HG03159 (cell line): ENCODE measurements around the gene KCNQ1.

Source experiments
- ATAC-seq: cut with Tn5 transposase; IDR thresholded peaks from one replicate; pipeline ENCODE4 v1.9.1; 2021; ENCODE audit warnings: mild to moderate bottlenecking, moderate library complexity; ENCODE audit not compliant: unreplicated experiment

Gene KCNQ1

DNA sequence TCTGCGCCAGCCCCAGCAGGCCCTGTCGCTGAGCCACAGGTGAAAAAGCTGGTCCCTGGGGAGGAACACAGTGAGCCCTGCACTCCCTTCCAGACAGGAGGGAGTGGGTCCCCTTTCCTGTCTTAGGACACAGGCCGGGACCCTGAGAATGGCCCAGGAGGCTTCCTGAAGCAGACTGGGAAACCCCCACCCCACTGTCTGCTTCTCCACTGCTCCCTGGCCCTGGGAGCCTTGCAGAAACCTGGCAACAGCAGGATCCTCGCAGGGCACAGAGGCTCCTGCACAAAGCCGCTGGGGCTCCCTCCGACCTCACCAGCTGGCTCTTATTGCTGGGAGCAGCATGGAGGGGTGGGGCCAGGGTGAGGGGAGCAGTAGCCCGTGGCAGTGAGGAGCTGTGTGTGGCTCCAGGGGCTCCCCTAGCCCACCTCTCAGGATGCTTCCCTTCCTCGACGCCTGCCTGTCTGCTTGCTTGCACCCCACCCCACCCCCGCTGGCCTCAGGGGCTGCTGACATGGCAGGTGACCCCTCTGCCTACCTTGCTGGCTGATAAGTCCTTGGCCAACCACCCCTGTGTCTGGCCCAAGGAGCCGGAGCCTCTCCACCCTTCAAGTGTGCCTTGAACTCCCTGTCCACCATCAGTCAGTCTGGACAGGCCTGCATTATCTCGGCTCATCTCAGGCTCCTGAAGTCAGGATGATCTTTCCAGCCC, 327.1 kb downstream of the KCNQ1 start:
- ATAC-seq = no peak

DNA sequence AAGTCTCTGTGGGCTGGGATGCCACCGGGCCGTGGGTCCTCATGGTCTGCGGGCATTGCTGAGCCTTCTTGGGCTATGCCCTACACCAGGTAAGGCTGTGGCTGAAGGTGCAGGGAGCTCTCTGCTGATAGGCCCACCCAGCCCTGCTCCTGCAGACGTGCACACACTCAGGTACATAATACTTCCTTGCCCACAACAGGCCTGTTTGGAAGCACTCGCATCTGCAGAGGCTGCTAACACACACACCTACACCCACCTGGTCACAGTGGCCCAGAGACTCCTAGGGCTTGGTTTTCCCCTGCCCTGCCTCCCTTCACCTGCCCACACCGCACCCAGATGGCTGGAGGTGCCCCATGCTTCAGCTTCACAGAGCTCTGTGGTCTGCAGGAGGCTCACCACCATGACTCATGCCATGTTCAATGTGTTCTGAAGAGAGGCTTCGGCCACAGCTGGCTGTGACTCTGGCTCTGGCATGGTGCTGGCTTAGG, 327.8 kb downstream of the KCNQ1 start:
- no peak for ATAC-seq

DNA sequence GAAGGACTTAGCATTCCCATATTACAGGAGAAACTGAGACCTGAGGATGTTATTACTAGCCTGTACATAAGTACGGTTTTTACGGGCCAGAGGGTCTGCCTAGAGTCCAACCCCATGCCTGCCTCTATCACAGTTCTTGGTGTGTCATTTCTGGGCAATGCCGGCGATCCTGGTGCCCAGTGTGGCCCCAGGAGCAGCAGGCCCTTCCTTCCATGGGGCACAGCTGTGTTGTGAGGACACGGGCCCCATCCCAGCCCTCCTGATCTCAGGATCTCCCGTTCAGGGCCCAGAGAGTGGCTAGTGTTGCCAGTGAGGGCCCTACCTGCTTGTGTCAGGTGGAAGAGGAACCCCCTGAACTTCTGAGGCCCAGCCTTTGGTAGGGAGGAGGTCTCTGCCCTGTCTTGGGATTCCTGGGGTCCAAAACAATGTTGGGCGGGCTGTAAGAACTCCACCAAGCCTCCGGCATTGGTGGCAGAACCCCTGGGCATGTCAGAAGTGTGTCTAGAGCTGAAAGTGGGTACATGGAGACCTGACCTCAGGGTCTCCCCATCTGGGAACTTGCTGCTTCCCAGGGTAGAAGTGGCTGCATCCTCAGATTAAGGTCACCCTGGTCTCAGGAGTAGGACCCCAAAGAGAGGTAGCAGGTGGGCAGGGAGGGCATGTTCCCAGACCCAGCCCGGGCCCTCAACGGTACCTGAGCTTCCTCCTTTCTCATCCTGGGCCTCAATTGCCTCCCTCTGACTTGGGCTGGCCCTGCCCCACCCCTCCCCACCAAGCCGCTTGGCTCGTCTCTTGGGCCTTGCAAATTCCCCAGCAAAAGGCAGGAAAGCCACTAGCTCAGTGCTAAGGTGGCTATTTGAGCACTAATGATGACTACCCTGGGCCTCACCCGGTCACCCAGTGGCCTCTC, 329.6 kb downstream of the KCNQ1 start:
- ATAC-seq = no peak

DNA sequence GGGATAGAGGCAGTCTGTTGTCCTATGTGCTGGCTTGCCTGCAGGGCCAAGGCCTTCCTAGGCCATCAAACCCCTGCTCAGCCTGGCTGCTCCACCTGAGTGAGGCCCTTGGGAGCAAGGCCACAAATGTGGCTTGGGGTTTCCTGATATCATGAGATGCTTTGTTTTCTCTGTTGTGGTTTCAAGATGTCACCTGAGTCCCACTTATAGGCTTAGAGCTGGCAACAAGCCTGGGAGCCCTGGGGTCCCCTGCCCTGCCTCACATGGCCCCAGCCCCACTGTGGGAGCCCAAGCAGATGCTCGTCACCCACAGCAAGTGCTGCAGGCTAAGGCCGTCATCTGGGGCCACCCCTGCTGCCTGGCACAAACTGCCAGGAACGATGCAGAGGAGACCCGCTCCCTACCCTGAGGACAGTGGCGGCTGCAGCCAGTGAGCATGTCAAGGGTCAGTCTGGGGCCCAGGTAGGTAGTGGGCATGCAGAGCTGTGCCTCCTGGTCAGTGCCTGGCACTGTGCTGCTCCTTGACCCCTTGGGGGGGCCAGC, 330.3 kb downstream of the KCNQ1 start:
- no peak for ATAC-seq

DNA sequence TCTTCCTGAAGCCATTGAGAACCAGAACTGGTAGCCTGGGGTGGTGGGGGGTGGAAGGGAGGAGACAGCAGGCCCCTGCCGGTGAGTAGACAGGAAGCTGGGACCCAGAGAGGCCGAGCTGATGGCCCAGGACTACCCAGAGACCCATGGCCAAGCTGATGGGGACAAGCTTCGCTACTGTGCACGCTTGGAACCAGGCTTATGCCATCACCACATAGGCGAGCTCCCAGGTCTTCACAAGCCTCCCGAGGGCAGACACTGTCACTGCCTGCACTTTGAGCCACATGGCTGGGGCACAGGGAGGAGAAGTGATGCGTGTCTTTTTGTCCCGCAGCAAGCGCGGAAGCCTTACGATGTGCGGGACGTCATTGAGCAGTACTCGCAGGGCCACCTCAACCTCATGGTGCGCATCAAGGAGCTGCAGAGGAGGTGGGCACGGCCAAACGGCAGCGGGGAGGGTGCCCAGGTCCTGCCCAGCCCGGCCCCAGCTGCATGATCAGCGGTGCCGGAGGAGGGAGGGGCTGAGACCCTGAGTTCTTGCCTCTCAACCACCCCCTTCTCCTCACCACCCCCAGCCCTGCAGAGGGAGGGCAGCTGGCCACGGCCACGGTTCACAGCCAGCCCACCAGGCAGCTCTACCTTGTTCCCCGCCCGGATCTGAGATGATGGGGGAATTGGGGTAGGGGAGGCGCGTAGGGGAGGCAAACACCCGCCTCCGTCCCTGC, 331.0 kb downstream of the KCNQ1 start:
- no peak for ATAC-seq

DNA sequence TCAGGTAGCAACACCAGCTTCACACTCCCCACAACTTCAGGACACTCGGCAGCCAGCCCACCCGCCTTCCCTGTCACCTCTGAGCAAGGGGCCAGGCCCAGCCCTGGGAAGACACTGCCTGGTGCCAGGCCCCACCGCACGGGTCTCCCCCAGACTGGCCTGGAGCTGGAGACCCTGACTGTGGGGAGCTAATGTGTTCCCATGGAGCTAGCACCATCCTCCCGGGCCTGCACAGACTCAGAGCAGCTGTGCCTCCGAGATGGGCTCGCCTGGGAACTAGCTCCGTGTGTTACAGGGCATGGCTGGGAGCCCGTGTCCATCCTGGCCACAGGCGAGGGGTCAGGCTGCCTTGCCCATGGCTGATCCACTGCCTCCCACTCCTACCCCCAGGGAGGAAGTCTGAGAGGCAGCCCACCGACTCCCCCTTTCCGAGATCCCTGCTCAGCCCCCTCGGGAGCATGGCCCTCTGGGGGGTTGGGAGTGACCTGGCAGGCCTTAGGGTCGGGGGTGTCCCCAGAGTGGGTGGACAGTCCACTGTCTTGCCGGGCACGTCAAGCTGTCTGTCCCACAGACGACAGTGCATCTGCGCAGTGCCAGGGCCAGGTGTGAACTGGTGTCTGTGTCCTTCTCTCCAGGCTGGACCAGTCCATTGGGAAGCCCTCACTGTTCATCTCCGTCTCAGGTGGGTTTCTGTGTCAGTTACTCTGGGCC, 331.7 kb downstream of the KCNQ1 start:
- ATAC-seq = no peak

DNA sequence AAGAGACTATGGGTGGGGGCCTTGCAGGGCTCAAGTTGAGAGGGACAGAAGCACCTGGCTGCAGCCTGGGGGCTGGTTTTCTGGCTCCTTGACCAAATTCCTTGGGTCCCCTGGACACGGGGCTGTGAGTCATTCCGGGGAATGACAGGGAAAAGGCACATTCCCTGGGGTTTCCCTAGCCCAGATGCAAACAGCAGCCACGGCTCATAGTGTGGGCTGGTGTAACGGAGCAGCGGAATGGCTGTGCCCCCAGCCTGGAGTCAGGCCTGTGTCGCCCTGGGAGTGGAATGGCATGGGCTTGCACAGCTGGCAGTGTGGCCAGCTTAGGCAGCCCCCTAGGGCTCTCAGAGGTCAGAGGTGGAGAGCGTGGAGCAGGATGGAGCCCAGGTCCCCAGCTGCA, 332.6 kb downstream of the KCNQ1 start:
- no peak for ATAC-seq

GRCh38 chr11:2777871-2778629, 333.2 kb downstream of the KCNQ1 start:
- ATAC-seq = no peak

- no peak for ATAC-seq
Observed at GRCh38 chr11:2778630-2779498, 334.1 kb downstream of the KCNQ1 start.

GRCh38 chr11:2779499-2779980, 334.7 kb downstream of the KCNQ1 start:
- ATAC-seq = no peak

DNA sequence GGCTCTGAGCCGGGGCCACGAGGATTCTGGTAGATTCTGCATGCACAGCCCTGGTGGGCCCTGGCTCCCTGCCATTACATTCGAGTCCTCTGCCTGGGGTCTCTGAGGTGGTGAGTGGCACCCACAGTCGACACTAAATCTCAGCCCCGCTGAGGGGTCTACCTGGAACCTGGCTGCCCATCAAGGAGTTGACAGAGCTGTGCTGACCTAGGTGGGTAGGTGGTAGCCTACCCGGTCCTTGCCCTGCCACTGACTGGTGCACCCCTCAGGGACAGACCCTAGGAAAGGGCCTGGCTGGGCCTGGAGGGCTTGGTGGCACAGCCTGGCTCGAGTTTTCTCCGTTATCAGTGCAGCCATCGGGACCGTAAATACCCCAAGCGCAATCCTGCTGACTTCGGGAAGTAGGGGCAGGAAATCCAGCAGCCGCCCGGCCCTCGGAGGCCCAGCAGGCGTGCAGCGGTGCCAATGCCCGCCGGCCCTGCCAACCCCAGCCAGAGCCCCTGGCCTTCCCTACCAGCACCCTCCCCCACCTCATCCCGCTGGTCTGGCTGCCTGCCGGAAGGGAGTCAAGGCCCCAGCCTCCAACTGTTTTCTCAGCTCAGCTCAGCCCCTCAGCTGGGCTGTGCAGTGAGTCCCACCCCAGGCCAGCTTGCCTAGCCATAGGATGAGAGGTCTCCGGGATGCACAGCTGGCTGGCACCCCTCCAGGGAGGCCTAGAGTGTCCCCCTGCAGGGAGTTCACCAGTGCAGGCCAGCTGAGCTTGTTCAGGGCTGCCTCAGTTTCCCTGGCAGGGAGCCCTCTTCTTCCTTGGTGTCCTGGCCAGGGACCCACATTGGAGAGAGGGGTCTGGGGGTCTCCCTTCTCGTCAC, 335.4 kb downstream of the KCNQ1 start:
- ATAC-seq = no peak

- ATAC-seq = no peak
Observed at GRCh38 chr11:2780850-2781407, 336.1 kb downstream of the KCNQ1 start.

- ATAC-seq = no peak
Observed at GRCh38 chr11:2781408-2782274, 336.8 kb downstream of the KCNQ1 start.

- no peak for ATAC-seq
Observed at GRCh38 chr11:2782769-2783168, 338.0 kb downstream of the KCNQ1 start.

- ATAC-seq = no peak
Observed at GRCh38 chr11:2783536-2784082, 338.8 kb downstream of the KCNQ1 start.

GRCh38 chr11:2787816-2788167, 343.0 kb downstream of the KCNQ1 start:
- no peak for ATAC-seq
